ENCODE results near the gene AGTR1. TPM values are rescaled to one million over a fixed set of nuclear protein-coding genes. Genes with fewer than 3 reads are reported as not detected.

The AGTR1 gene
- total RNA-seq, 6 experiments from 2014 or later, result 0.10 to 0.14 (median 0.12) TPM; not detected in 3

GRCh38 chr3:148758303-148758884 lies 60.7 kb downstream of the AGTR1 start:
- Mint-ChIP-seq H3K27me3 (ENCODE audit: insufficient read depth) (peaks cover 7% of the 10 kb centered on the region), H3K4me3 (no peak overlapping the region), H3K36me3 (ENCODE audit: low read depth) (no peaks in the 10 kb centered on the region), H3K9me3 (no peaks in the 10 kb centered on the region), H3K27ac (no peak overlapping the region), H3K4me1 (ENCODE audit: low read depth) (no peaks in the 10 kb centered on the region)
- no peak for TF ChIP-seq CTCF (IDR thresholded peaks at IDR 0.05)
- no peak for DNase-seq

DNA sequence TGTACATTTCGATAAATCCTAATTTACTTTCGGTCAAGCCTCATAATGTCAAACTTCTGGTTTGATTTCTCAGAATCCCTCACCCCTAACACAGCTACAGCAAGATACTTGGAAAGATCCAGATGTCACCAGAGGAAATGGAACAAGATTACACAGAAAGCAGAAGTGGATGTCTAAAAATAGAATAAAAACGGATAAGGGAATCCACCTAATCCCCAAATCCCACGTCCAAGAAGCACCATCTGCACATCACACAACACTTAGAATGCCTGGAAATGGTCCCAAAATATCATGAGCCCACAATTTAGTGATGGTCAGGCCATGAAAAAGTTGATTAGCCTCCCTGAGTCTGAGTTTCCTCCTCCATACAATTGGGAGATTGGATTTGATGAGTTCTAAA lies 61.7 kb downstream of the AGTR1 start:
- H3K36me3 Mint-ChIP-seq (ENCODE audit: low read depth), result no peaks in the 10 kb centered on the region
- H3K4me1 Mint-ChIP-seq (ENCODE audit: low read depth), result no peaks in the 10 kb centered on the region
- TF ChIP-seq CTCF (IDR thresholded peaks at IDR 0.05), result no peak
- peaks cover 6% of the 10 kb centered on the region for H3K27me3 Mint-ChIP-seq (ENCODE audit: insufficient read depth)
- no peak overlapping the region for H3K27ac Mint-ChIP-seq
- H3K4me3 Mint-ChIP-seq, result no peak overlapping the region
- H3K9me3 Mint-ChIP-seq, result no peaks in the 10 kb centered on the region
- no peak for DNase-seq

DNA sequence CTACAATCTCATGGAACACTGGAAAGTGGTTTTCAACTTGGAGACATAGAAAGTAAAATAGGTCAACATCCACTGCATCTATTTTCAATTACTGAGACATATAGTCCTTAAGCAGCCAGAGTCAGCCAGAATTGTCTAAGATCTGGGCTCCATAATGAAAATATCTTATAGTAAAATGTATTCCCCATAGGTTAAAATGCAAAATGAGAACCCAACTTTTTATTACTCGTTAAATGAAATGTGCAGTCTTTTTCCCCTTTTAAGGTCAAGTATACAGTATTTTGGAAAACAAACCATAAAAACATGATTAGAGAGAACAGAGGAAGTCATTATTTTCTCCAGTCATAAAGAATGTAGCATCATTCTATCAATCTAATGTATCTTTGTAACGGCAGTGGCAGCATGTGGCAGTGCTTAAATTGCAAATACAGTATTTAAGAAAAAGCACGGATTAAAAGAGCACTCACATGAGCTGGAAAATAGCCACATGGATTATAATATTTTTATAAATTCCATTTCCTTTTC lies 65.5 kb downstream of the AGTR1 start:
- DNase-seq, result no peak
- Mint-ChIP-seq H3K36me3 (ENCODE audit: low read depth) (no peaks in the 10 kb centered on the region), H3K27me3 (ENCODE audit: insufficient read depth) (peaks cover 2% of the 10 kb centered on the region; the same call in 1 of the 2 replicates), H3K4me1 (ENCODE audit: low read depth) (no peaks in the 10 kb centered on the region), H3K27ac (no peak overlapping the region), H3K9me3 (no peaks in the 10 kb centered on the region), H3K4me3 (no peak overlapping the region)
- no peak for TF ChIP-seq CTCF (IDR thresholded peaks at IDR 0.05)

DNA sequence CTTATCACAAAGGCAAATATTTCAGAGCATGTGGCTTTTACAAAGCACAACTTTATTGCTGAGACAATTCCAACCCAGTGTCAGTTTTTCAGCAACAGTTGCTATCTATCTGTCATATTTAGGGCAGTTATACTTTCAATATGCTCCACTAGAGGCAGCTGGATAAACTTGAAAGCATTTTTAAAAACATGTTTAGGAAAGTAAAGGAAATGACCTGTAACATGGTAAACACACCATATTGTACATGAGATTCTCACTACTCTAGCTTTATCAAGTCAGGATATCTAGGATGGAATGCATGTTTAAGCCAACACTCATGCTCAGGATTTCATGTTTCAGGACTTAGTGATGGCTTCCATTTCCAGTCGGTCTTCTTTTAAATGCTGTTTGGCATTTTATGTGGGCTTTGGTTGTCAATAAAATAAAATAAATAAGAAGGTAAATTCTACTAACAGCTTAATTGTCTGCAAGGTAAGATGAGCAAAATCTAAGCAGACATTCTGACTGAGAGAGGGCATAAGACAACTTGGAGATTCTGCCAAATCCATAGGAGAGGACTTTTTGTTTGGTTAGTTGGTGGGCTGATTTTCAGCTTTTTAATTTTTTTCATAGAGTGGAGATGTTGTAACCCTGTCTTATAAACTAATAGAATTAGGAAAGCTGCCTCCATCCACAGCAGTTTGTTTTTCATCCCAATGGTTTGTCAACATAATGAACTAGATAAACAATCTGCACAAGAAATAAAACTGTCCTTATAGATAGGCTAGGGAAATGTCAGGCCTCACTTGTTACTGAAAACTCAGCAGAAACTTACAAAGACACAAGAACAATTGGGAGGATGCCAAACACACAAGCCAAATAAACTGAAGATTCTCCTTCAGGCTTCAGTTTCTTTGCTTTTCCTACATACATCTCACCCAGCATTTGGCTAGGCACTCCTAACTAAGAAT lies 66.6 kb downstream of the AGTR1 start:
- Mint-ChIP-seq H3K27ac (no peak overlapping the region), H3K4me1 (ENCODE audit: low read depth) (no peaks in the 10 kb centered on the region), H3K4me3 (no peak overlapping the region), H3K9me3 (no peaks in the 10 kb centered on the region), H3K36me3 (ENCODE audit: low read depth) (no peaks in the 10 kb centered on the region), H3K27me3 (ENCODE audit: insufficient read depth) (peaks cover 2% of the 10 kb centered on the region; the same call in 1 of the 2 replicates)
- TF ChIP-seq CTCF (IDR thresholded peaks at IDR 0.05), result no peak
- no peak for DNase-seq

DNA sequence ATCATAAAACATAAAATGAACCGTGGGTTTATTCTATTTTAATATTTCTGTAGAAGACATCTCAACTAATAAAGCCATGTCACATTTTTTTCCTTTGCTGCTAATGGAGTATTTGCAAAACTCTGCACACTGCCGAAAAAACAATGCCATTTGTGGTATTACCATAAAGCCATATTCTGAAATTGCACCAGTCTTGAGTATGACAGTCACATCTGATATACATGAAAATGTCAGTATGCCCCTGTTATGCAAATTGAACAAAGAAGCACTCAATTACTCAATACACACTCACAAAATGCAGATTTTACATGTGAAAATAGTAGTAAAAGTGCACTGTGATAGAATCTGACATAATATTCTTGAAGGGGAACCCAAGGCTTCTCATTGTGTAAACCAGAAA lies 74.7 kb downstream of the AGTR1 start:
- no peak overlapping the region for H3K27ac Mint-ChIP-seq
- H3K36me3 Mint-ChIP-seq (ENCODE audit: low read depth), result no peaks in the 10 kb centered on the region
- no peak overlapping the region for H3K4me3 Mint-ChIP-seq
- DNase-seq, result no peak
- H3K4me1 Mint-ChIP-seq (ENCODE audit: low read depth), result no peaks in the 10 kb centered on the region
- no peaks in the 10 kb centered on the region for H3K9me3 Mint-ChIP-seq
- TF ChIP-seq CTCF (IDR thresholded peaks at IDR 0.05), result no peak
- peaks cover 3% of the 10 kb centered on the region for H3K27me3 Mint-ChIP-seq (ENCODE audit: insufficient read depth)
